ENCODE results near the gene HYDIN.

The HYDIN gene

GRCh38 chr16:71230122-71230845, at the start of gene HYDIN:
HYDIN (minus strand) TSS chr16:71230722; CDS start chr16:71186895, 43,827 bp downstream.
- DNase-seq: peak; percentile 45

GRCh38 chr16:71276589-71277334, 46.2 kb upstream of the HYDIN start:
- no peak for DNase-seq

DNA sequence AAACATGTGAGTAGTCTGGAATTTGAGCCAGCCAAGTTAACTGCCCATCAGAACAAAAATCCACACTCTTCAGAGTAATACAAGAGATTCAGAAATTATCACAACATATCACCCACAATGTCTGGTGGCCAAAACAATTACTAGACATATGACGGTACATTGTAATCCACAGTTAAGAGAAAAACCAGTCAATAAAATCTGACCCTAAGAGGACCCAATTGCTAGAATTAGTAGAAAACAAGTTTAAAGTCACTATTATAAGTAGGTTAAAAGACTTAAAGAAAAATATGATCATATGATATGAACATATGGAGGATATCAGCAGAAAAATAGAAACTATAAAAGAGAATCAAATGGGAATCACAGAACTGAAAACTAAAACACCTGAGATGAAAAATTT, 42.9 kb upstream of the HYDIN start:
- DNase-seq: no peak

- no peak for DNase-seq
Observed at GRCh38 chr16:71264299-71264698, 33.8 kb upstream of the HYDIN start.

DNA sequence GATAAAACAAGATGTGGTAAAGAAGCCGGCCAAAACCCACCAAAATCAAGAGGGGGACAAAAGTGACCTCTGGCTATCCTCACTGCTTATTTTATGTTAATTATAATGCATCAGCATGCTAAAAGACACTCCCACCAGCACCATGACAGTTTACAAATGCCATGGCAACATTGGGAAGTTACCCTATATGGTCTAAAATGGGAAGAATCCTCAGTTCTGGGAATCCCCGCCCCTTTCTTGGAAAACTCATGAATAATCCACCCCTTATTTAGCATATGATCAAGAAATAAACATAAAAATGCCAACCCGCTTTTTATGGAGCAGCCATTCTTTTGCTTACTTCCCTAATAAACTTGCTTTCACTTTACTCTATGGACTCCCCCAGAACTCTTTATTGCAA, 33.1 kb upstream of the HYDIN start:
- DNase-seq: no peak

- no peak for DNase-seq
Observed at GRCh38 chr16:71262391-71262790, 31.9 kb upstream of the HYDIN start.

DNA sequence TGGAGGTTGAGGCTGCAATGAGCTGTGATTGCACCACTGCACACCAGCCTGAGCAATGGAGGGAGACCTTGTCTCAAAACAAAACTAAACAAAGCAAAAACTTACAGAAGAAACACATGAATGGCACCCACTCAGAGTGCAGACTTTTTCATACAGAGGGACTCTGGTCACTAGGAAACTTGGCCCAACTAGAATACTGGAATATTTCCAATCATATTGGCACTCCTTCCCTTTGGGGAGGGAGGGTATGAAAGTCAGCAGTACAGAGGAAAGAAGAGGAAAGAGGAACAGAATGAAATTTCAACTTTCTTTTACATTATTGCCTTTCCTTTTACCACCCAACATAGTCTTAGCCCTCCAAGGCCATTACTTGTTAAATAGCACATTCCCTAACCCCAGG, 30.5 kb upstream of the HYDIN start:
- DNase-seq: no peak

DNA sequence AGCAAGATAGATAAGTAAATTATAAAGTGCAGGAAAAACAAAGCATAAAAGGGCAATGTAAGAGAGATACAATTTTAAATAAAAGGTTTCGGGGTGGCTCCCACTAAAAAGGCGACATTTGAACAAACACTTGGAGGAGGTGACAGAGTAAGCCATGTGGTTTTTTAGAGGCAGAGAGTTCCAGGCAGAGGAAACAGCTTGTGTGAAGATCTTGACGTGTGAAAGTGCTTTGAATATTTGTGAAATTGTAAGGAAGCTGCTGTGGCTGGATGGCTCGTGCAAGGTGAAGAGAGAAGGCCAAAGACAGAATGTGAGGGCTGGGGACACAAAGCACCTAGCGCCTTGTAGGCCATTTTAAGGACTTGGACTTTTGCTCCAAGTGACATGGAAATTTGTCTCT, 28.6 kb upstream of the HYDIN start:
- DNase-seq: no peak

DNA sequence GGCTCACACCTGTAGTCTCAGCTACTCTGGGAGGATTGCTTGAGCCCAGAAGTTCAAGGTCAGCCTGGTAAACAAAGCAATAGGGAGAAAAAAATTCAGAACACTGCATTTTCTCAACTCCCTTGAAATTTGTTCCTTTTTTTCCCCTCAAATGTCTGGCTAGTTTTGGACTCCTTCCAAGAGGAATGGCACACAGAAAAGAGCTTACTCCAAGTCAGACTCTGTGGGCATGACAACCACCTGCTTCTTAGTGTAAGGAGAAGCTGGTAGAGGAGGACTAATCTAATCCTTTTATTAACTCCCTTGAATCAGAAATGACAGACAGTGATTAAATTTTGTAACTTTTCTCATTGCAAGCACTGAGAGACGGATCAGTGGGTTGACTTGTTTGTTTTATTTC, 27.9 kb upstream of the HYDIN start:
- no peak for DNase-seq

DNA sequence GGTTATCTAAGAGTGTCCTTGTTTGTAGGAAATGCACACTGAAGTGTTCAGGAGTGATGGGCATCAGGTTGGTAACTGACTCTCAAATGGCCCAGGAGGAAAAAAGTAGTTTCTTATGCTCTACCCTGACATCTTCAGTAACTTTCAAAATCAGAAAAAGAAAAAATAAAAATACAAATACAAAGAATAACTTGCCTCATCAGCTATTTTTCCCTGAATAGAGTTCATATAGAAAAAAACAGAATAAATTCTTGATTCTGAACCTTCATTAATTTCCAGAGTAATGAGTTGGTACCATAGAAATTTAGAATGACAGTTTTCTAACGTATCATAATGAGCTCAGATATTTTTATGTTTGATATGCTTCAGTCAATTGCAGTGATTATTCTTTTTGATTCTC, 27.2 kb upstream of the HYDIN start:
- no peak for DNase-seq

DNA sequence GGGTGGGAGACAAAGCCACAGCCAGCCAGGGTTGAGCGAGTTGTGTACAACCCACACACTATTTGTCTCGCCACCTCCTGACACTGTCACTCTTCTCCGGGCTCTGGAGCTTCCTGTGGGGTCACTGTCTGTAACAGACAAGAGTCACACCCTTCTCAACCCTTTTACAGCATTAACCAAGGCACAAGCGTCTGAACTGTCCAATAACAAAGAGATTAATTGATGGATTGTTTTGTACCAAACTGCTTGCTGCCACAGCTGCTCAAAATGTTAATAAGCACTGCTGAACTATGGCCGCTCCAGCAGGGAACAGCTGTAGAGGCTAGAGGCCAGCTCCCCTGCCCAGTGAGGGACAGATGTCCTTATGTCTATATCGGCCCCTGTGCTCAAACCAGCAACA, 25.2 kb upstream of the HYDIN start:
- DNase-seq: no peak

DNA sequence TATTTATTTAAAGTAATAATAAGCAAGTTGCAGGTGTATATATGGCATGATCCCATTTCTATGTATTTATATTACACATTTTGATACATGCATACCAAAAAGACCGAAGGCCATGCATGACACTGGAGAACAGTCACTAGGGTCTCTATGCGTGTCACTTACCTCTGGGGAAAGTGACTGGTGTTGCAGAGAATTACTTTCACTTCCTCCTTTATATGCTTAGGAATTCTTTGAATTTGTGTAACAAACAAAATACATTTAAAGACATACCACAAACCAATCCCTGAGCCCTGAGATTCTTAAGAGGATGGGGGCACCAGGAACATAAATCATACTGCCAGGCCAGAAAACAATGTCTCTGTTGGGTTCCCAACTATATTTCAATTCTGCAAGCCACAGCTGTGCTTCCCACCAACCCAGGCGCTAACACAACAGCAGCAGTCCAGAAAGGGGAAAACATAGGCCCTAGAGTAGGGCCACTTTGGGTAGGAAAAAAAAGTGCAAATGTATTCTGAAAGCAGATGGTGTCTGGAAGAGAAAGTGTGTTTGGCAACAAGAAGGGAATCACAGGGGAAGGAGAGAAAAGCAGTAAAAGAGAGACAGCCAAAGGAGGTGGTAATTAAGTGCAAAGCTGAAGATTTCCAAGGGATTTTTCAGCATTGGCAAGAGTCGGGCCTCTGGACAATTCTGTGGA, 24.5 kb upstream of the HYDIN start:
- DNase-seq: no peak

GRCh38 chr16:71250461-71251235, 20.1 kb upstream of the HYDIN start:
- DNase-seq: no peak

GRCh38 chr16:71249399-71249798, 18.9 kb upstream of the HYDIN start:
- no peak for DNase-seq

DNA sequence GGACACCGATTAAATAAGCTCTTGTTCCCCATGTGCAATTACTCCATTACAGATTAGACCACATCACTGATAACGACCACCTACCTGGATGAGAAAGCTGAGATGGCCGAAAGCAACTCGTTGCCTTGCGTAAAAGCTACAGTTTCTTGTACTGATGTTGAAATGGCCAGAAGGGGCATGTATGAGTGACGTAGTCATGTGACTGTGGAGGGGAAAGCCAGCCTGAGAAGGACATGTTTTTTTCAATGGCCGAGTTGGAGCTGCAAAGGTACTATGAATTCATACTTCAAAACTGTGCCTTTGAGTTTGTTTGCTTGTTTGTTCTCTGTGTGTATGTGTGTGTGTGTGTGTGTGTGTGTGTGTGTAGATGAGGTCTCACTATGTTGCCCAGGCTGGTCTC, 17.0 kb upstream of the HYDIN start:
- DNase-seq: no peak

GRCh38 chr16:71246309-71246708, 15.8 kb upstream of the HYDIN start:
- DNase-seq: no peak

DNA sequence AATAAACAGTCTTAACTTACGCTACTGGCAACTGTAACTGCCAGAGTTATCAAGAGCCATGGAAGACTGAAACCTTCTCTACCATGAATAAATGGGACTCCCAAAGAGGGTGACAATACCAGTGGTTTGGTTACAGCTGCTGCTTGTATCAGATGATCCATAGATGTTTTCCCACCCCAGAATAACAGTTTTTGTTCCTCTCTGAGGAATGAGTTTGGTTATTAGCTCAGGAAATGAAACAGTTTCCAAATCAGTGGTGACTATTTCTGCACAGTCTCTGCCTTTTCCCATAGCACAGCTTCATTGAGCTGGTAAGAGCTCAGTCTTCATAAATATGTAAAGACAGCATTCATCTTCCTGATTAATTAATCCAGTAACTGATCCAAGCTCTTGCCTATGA, 14.0 kb upstream of the HYDIN start:
- no peak for DNase-seq

DNA sequence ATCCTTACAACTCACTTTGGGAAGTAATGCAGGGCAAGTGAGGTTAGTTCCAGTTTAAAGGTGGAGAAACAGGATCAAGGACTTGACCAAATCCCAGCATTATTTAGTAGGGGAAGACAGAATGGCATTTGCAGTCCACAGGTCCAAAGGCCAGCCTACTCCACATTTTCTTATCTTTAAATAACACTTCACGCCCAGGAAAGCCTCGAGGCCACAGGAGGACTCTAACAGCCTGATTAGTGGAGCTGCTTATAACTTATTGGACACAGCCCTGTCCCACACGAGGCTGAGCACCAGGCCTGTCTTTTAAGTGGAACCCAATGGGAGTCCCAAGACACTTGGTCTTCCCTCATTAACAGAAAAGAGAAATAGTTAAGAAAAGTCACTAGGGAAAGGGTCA, 12.1 kb upstream of the HYDIN start:
- no peak for DNase-seq

DNA sequence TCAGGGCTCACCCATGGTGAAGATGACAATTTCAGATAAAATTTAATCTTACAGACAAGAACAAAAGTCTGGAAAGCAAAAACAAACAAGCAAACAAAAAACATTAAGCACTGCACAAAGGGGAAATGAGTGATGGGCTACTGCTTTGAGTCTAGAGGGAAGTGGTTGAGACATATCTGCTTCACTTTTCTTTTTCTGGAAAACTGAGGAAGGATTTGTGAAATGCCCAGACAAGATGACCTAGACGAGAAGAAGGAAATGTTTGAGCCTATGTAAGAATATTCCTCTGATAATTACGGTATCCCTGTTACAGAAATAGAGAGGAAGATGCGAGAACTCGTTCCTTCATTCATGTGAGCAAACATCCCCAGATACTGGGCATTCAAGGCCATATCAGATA, 11.5 kb upstream of the HYDIN start:
- DNase-seq: no peak

DNA sequence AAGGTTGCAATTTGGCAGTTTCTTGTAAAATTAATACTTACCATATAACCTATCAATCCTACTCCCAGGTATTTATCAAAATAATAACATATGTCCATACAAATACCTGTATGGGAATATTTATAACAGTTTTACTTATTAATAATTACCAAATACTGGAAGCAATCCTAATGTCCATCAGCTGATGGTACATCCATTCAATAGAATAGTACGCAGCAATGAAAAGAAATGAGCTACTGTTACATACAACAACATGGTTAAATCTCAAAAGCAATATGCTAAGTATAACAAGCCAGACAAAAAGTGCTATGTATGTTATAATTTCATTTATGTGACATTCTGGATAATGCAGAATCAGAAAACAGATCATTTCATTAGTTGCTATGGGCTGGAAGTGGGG, 1.2 kb downstream of the HYDIN start:
- DNase-seq: no peak

GRCh38 chr16:71226229-71227141, 4.0 kb downstream of the HYDIN start:
- no peak for DNase-seq

GRCh38 chr16:71225145-71225544, 5.4 kb downstream of the HYDIN start:
- no peak for DNase-seq

Measured in DMS153 (cell line).